Adipocyte (in vitro differentiated cells): ENCODE measurements around the gene UNC5B.

Experiments used
- DNase-seq: peaks from one replicate; pipeline ENCODE4 v3.0.0-alpha.2; 2015; ENCODE audit warnings: low read depth
- H3K27me3 ChIP-seq: replicated peaks from 2 replicates; pipeline ENCODE4 v1.7.0; 2013; ENCODE audit warnings: mild to moderate bottlenecking, low read length, moderate library complexity; ENCODE audit not compliant: control insufficient read depth, insufficient read depth
- H3K36me3 ChIP-seq: 2 replicates; pipeline ENCODE4 v1.7.0; 2013; ENCODE audit warnings: low read length, mild to moderate bottlenecking, moderate library complexity; ENCODE audit not compliant: control insufficient read depth, insufficient read depth, severe bottlenecking
- H3K4me1 ChIP-seq: 2 replicates; pipeline ENCODE4 v1.7.0; 2013; ENCODE audit warnings: mild to moderate bottlenecking, low read length, moderate library complexity; ENCODE audit not compliant: control insufficient read depth, insufficient read depth
- H3K4me3 ChIP-seq: 2 replicates; pipeline ENCODE4 v1.7.0; 2013; ENCODE audit warnings: mild to moderate bottlenecking, low read length, moderate library complexity
- H3K9ac ChIP-seq: 2 replicates; pipeline ENCODE4 v1.7.0; 2013; ENCODE audit warnings: mild to moderate bottlenecking, low read length, moderate library complexity
- H3K9me3 ChIP-seq: 2 replicates; pipeline ENCODE4 v1.7.0; 2013; ENCODE audit warnings: mild to moderate bottlenecking, low read length, moderate library complexity; ENCODE audit not compliant: control insufficient read depth

UNC5B gene

DNA sequence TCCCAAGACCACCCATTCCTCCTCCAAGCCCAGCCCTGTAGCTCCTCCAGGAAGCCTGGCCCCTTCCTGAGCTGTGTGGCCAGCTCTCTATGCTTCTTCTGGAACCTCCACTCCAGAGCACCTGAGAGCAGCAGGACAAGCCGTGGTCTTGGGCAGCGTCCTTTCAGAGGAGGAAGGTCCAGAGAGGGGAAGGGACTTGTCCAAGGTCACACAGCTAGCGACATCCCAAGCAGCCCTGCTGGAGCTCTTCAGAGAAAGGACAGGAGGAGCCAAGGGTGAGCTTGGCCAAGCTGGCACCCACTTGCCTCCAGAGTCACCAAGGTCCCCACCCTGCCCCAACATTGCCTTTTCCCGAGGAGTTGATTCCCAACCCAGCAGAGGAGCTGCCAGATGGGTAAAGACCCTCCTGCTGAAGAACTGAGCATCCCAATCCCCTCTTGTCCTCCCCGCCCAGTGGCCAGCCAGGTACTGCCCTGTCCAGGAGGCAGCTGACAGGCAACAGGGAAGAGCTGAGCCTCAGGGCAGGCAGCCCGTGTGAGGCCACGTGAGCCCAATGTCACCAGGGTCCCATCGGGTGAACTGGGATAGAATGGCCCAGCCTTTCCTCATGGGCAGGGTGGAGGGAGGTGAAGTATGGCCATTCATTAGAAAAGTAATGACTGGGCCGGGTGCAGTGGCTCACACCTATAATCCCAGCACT lies 46.2 kb downstream of the UNC5B start:
- H3K27me3 ChIP-seq, result no peaks in the 10 kb centered on the region
- H3K9me3 ChIP-seq, result no peaks in the 10 kb centered on the region
- DNase-seq, result no peak
- no peaks in the 10 kb centered on the region for H3K36me3 ChIP-seq
- no peak overlapping the region for H3K4me3 ChIP-seq
- peaks cover 35% of the 10 kb centered on the region for H3K4me1 ChIP-seq
- H3K9ac ChIP-seq, result no peak overlapping the region

- no peak overlapping the region for H3K4me3 ChIP-seq
- H3K36me3 ChIP-seq, result no peaks in the 10 kb centered on the region
- no peak overlapping the region for H3K9ac ChIP-seq
- no peaks in the 10 kb centered on the region for H3K27me3 ChIP-seq
- H3K4me1 ChIP-seq, result peaks cover 35% of the 10 kb centered on the region
- no peak for DNase-seq
- H3K9me3 ChIP-seq, result no peaks in the 10 kb centered on the region
Measured at GRCh38 chr10:71259282-71259681, 46.9 kb downstream of the UNC5B start.

- no peaks in the 10 kb centered on the region for H3K9me3 ChIP-seq
- peaks cover 32% of the 10 kb centered on the region for H3K4me1 ChIP-seq
- no peaks in the 10 kb centered on the region for H3K27me3 ChIP-seq
- no peak overlapping the region for H3K4me3 ChIP-seq
- H3K9ac ChIP-seq, result peak overlapping the region; percentile 40
- DNase-seq, result peak; percentile 65
- no peaks in the 10 kb centered on the region for H3K36me3 ChIP-seq
Measured at GRCh38 chr10:71259815-71260501, 47.6 kb downstream of the UNC5B start.

DNA sequence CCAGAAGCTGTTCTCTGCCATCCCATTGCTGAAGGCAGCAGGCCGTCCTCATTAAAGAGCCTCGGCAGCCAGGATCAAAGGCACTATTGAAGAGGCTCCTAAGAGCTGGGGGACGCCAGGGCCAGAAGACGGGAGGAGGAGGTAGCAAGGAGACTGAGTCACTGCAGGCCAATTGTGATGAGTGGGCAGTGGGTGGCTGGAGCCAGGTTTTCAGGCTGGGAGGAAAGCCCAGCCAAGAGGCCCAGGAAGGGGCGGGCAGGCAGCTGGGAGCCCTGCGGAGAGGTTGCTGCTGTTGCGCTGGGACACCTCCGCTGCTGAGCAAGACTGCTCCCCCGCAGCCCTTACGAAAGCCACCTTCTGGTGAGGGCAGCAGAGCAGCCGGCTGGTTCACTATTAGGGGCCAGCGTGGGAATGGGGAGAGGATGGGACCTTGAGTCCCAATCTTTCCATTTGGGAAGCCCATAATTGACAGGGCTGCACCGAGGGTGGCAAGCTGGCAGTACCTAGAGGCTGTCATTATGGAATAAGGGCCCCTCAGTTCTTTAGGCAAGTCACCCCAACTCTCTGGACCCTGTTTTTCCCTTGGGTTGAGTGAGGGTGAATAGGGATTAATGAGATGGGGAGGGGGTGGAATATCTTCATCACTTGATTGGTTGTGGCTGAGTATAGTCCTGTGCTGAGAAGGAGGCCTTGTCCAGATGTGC lies 48.4 kb downstream of the UNC5B start:
- Histone ChIP-seq H3K4me3 (no peak overlapping the region), H3K27me3 (no peaks in the 10 kb centered on the region), H3K9me3 (no peaks in the 10 kb centered on the region), H3K36me3 (no peaks in the 10 kb centered on the region), H3K9ac (peak overlapping the region; percentile 40), H3K4me1 (peaks cover 25% of the 10 kb centered on the region)
- DNase-seq, result peak; percentile 92

GRCh38 chr10:71262027-71262426 lies 49.7 kb downstream of the UNC5B start:
- Histone ChIP-seq H3K36me3 (no peaks in the 10 kb centered on the region), H3K4me3 (no peak overlapping the region), H3K9me3 (no peaks in the 10 kb centered on the region), H3K4me1 (peaks cover 31% of the 10 kb centered on the region), H3K27me3 (no peaks in the 10 kb centered on the region), H3K9ac (no peak overlapping the region)
- DNase-seq, result no peak

DNA sequence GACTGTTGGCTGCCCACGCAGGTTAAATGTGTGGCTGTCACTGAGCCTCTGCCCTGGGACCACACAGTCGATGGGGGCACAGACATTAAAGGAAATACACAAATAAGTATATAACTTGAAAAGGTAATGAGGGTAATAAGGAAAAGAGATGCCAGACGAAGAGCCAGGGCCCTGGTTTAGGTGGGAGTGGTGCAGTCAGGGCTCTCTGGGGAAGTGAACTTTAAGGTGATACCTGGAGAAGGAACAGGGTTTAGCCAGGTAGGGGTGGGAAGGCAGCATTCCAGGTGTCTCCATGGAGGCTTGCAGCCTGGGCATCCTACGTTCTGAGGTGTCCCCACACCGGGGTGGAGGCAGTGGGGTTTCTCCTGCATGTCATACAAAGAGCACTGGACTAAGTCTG lies 50.4 kb downstream of the UNC5B start:
- H3K4me1 ChIP-seq, result peaks cover 32% of the 10 kb centered on the region

GRCh38 chr10:71263376-71263775 lies 51.0 kb downstream of the UNC5B start:
- Histone ChIP-seq H3K4me1 (peaks cover 32% of the 10 kb centered on the region), H3K9me3 (no peaks in the 10 kb centered on the region), H3K9ac (no peak overlapping the region), H3K4me3 (no peak overlapping the region), H3K27me3 (no peaks in the 10 kb centered on the region), H3K36me3 (no peaks in the 10 kb centered on the region)
- no peak for DNase-seq

More for the DNA sequence above, 50.4 kb downstream of the UNC5B start:
- H3K36me3 ChIP-seq, result no peaks in the 10 kb centered on the region
- no peaks in the 10 kb centered on the region for H3K9me3 ChIP-seq
- no peak for DNase-seq
- H3K9ac ChIP-seq, result no peak overlapping the region
- no peak overlapping the region for H3K4me3 ChIP-seq
- H3K27me3 ChIP-seq, result no peaks in the 10 kb centered on the region

DNA sequence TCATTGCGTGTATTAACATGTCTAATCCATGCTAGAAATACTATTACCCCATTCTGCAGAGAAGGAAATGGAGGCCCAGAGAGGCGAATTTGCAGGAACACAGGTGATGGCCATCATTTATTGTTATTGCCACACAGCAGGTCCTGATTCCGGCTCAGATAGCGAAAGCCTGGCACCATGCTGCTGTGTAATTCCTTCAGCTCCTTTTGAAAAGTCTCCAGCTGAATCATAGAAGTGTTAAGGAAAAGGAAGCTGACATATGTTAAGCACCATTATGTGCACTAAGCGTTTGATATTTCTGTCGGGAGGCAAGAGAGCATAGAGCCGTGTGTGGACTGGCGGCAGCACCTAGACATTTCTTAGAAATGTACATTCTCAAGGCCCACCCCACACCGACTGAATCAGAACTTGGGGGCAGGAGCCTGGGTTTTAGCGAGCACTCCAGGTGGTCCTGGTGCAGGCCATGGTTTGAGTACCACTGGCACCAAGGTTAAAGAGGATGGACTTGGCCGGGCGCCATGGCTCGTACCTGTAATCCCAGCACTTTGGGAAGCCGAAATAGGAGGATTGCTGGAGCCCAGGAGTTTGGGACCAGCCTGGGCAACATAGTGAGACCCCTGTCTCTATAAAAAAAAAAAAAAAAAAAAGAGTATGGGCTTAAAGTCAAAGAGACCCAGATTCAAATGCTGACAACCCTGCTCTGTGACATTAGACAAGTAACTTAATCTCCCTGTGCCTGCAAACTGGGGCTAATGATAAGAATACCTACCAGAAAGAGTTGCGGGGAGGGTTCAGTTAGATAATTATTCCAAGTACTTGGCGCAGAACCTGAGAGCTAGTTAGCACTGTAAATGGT lies 52.2 kb downstream of the UNC5B start:
- H3K9ac ChIP-seq, result no peak overlapping the region
- H3K4me3 ChIP-seq, result no peak overlapping the region
- H3K27me3 ChIP-seq, result no peaks in the 10 kb centered on the region
- H3K4me1 ChIP-seq, result peaks cover 32% of the 10 kb centered on the region
- no peaks in the 10 kb centered on the region for H3K9me3 ChIP-seq
- H3K36me3 ChIP-seq, result no peaks in the 10 kb centered on the region
- DNase-seq, result no peak

DNA sequence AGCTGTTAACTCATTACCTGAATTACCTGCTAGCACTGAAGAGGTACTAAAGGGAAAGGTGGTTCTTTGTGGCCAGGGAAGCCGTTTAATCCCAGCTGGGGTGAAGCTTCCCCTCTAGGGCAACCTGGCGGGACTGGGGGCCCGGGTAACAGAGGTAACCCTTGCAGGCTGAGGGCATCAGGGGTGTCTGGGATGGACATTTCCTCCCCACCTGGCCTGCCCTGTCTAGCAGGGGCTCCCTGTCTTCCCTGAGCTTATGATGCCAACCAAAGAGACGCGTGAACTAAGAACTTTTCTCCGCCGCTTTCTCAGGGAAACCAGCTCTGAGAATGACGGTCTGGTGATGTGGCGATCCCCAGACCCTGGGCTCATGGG lies 52.8 kb downstream of the UNC5B start:
- no peaks in the 10 kb centered on the region for H3K36me3 ChIP-seq
- no peak for DNase-seq
- no peak overlapping the region for H3K9ac ChIP-seq
- H3K27me3 ChIP-seq, result no peaks in the 10 kb centered on the region
- H3K4me3 ChIP-seq, result no peak overlapping the region
- H3K9me3 ChIP-seq, result no peaks in the 10 kb centered on the region
- peaks cover 29% of the 10 kb centered on the region for H3K4me1 ChIP-seq

GRCh38 chr10:71265618-71266146 lies 53.3 kb downstream of the UNC5B start:
- no peak overlapping the region for H3K4me3 ChIP-seq
- no peaks in the 10 kb centered on the region for H3K36me3 ChIP-seq
- H3K9me3 ChIP-seq, result no peaks in the 10 kb centered on the region
- H3K9ac ChIP-seq, result peak overlapping the region; percentile 68
- peaks cover 28% of the 10 kb centered on the region for H3K4me1 ChIP-seq
- H3K27me3 ChIP-seq, result no peaks in the 10 kb centered on the region
- no peak for DNase-seq
